Esophagus squamous epithelium (tissue), 4 donors: ENCODE results near the gene MYO5A.

Source experiments
- CTCF ChIP-seq, 6 experiments: fragments of 450-650 bp in 4 of 6; fragments of 200-600 bp in 2 of 6; sonication (generic) in 2 of 6; IDR thresholded peaks; one replicate each; pipeline ENCODE4 v1.5.1; 2016 to 2019; ENCODE audit warnings: antibody characterized with exemption in 6 of 6, mild to moderate bottlenecking in 4 of 6, moderate library complexity in 4 of 6
- POLR2A ChIP-seq, 4 donors: fragments of 450-650 bp; IDR thresholded peaks; one replicate each; pipeline ENCODE4 v1.6.1; 2017; ENCODE audit warnings: antibody characterized with exemption in 4 of 4, mild to moderate bottlenecking in 4 of 4, moderate library complexity in 3 of 4

- no peak for TF ChIP-seq CTCF (IDR thresholded peaks at IDR 0.05)
- TF ChIP-seq POLR2A (IDR thresholded peaks at IDR 0.05) = no peak
Measured at GRCh38 chr15:52348056-52348745, 180.5 kb downstream of the MYO5A start.
